ENCODE results near the gene MIOS.
"Not testable (repeated sequence)": the region's sequence is repeated elsewhere in the genome, so short reads cannot be mapped to it uniquely, and the experiment has no call there.

MIOS gene

DNA sequence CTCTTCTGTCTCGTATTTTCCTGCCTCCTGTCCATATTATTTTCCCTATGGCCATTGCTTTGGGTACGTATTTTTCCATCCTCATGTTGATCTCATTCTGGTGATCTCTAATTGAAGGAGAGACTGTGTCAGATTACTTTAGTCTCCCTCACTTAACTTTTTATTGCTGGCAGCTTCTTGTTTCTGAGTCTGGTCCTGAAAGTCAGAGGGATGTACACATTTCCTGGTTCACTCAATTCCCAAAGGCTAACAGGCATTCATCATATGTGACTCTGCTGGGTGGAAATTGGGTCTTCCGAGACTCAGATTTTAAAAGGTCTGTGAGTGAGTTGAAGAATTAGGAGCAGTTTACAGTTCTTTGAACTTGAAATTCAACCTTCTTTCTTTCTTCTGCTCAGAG is 84.8 kb downstream of the MIOS start:
- DNase-seq, result no peak

DNA sequence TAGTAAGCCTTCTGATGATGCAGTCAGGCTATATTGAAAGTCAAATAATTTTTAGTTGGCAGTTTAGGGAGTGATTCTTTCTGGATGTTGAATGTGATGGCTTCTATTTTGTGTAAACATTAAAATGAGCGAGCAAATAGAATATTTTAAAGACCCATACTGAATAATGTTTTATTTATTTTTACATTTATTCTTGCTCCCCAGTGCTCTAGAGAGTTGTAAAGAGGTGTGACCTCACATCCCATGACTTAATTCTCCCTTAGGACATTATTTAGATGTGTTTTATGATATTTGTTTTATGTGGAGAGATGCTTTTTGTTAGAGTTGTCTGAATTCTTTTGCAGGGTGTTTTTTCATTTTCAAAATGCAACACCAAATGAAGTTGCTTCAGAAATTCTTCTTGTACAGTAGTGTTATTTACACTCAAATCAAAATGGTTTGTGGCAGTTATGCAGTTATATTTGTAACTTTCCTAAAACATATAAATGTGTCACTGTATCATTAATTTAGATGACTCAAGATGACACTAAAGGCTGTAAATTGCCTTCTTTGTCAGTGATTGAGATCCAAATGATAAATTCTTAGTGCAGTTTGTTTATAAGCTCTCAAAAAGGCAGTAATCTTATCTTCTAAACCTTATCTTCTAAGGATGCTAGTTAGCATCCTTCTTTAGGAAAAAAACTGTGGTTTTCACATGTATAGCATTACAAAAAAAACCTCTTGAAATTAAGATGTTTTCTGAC is 86.3 kb downstream of the MIOS start:
- DNase-seq, result no peak

GRCh38 chr7:7653593-7654187 is 87.0 kb downstream of the MIOS start:
- DNase-seq, result no peak

GRCh38 chr7:7654964-7655715 is 88.5 kb downstream of the MIOS start:
- DNase-seq, result no peak

DNA sequence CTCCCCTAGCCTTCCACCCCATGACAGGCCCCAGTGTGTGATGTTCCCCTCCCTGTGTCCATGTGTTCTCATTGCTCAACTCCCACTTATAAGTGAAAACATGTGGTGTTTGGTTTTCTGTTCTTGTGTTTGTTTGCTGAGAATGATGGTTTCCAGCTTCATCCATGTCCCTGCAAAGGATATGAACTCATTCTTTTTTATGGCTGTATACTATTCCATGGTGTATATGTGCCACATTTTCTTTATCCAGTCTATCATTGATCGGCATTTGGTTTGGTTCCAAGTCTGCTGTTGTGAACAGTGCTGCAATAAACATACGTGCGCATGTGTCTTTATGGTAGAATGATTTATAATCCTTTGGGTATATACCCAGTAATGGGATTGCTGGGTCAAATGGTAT is 89.8 kb downstream of the MIOS start:
- DNase-seq, result not testable (repeated sequence)
